Ovary (tissue), 9 donors: ENCODE data around the gene ZNF768. TPM values are rescaled to one million over a fixed set of nuclear protein-coding genes. Genes with fewer than 3 reads are reported as not detected.

ENCODE experiments used
- DNase-seq, 5 donors: peaks; one replicate each; pipeline ENCODE4 v3.0.0-alpha.2; 2019 to 2020
- H3K27ac ChIP-seq, 2 donors: fragments of 200-600 bp; one replicate each; pipeline versions ENCODE4 v1.5.1 to v1.8.0; 2019 to 2022
- H3K27me3 ChIP-seq: fragments of 200-600 bp; one replicate; pipeline ENCODE4 v1.8.0; 2022
- H3K36me3 ChIP-seq: fragments of 200-600 bp; sonication (generic); one replicate; pipeline ENCODE4 v1.5.1; 2019
- H3K4me1 ChIP-seq: one replicate; pipeline ENCODE4 v1.8.1; 2013; ENCODE audit warnings: mild to moderate bottlenecking, moderate library complexity; ENCODE audit not compliant: insufficient read depth
- H3K4me3 ChIP-seq: fragments of 200-600 bp; sonication (generic); one replicate; pipeline ENCODE4 v1.5.1; 2017
- H3K9me3 ChIP-seq, 2 donors: fragments of 200-600 bp in 1 of 2; sonication (generic) in 1 of 2; one replicate each; pipeline versions ENCODE4 v1.5.1 to v1.8.1; 2013 to 2019; ENCODE audit warnings: mild to moderate bottlenecking in 1 of 2, moderate library complexity in 1 of 2
- EP300 ChIP-seq: sonication (generic); formaldehyde crosslinking; IDR thresholded peaks from one replicate; pipeline ENCODE4 v1.6.1; 2017; ENCODE audit warnings: antibody characterized with exemption
- POLR2A ChIP-seq: fragments of 450-650 bp; IDR thresholded peaks from one replicate; pipeline ENCODE4 v1.6.1; 2017; ENCODE audit warnings: antibody characterized with exemption, mild to moderate bottlenecking, moderate library complexity
- WGBS, 3 donors: extraction: QIAGEN DNeasy Blood & Tissue Kit in 1 of 3; methylation state at CpG; one replicate each; pipeline versions ENCODE4 v1.1.5 to v1.1.7; 2013 to 2017; 5-methylcytosine and 5-hydroxymethylcytosine counted together
- intact Hi-C, 4 donors: fragments of 100-400 bp; cut with DNase I; formaldehyde crosslinking; loops; one replicate each; pipeline versions ENCODE4 v1.11.0 to v1.15.1; 2022 to 2023
- polyA plus RNA-seq, 2 donors: library from polyadenylated mRNA; stranded (reverse); fragments of 200-250 nt in 1 of 2; fragments of 350-450 nt in 1 of 2; fragmentation: Illumina TruSeq in 1 of 2; extraction: RNeasy Lipid Tissue Mini Kit (QIAGEN cat#74804) in 1 of 2; gene quantifications; one replicate each; pipeline ENCODE4 v1.2.3, GENCODE V29; 2013 to 2014
- total RNA-seq, 7 donors: library from RNA; depleted of rRNA in 2 of 7; stranded (reverse); fragments of >200 nt in 2 of 7; fragmentation: NEBNext Ultra II Directional in 3 of 7; extraction: Animal tissue kit (Norgen Biotek cat#: 25700) in 3 of 7; gene quantifications; one replicate each; pipeline versions ENCODE4 v1.1.0 to v1.2.4, GENCODE V29; 2016 to 2023
- TF ChIP-seq, protein P1 (sequence below), 3 donors: fragments of 450-650 bp in 2 of 3; fragments of 200-600 bp in 1 of 3; IDR thresholded peaks; one replicate each; pipeline versions ENCODE4 v1.5.1 to v1.8.0; 2016 to 2022; ENCODE audit warnings: antibody characterized with exemption in 3 of 3, mild to moderate bottlenecking in 1 of 3
- donor health status: DM: no; HTN: no; CAD: no; lungs with moderate emphysema.
- donor health status: DM: no; HTN: no; CAD: no.
- donor health status: Bipolar disorder and iron deficiency.
- donor health status: DM: yes; HTN: yes; CAD: no.
- donor health status: DM: no; HTN: no; CAD: no.
- donor health status: DM: yes; HTN: yes; CAD: no.

The ZNF768 gene
- total and polyA plus RNA-seq, 9 donors: 12.4 to 43.2 (median 38.6) TPM

DNA sequence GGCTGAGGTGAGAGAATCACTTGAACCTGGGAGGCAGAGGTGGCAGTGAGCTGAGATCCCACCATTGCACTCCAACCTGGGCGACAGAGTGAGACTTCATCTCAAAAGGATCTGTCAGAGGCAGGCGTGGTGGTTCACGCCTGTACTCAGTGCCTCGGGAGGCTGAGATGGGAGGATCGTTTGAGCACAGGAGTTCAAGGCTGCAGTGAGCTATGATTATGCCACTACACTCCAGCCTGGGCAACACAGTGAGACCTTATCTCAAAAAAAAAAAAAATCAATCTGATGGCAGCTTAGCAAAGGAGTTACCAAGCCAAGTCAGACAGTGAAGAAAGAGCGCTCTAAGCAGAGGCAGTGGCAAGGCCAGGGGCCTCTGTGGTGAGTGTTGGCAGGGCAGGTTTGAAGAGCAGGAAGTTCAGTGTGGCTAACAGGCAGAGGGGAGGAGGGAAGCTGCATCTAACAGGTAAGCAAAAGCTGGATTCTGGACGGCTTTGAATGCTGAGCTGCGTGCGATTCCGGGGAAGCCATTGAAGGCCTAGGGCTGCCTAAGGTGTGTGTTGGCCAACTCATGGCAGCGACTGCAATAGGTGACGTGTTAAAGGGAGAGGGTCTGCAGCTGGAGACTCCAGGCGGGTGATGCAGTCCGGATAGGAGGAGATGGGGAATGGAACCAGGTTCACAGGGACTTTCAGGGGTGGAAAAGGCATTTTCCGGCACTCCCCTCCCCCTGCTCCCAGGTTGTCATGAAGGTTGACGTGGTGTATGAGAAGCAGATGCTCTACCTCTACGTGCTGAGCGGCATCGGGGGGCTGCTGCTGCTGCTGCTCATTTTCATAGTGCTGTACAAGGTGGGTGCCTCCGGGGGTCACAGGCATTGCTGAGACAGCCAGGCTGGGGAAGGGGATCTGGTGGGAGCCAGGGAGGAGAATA, 7.0 kb downstream of the ZNF768 start:
- H3K4me3 ChIP-seq: no peak overlapping the region
- H3K36me3 ChIP-seq: no peaks in the 10 kb centered on the region
- DNase-seq: no peak
- H3K27ac ChIP-seq: no peak overlapping the region
- no peaks in the 10 kb centered on the region for H3K4me1 ChIP-seq
- intact Hi-C loops: loop anchor here in 3 of 4 donors (5.0 to 10.0 kb wide), 3 partner anchors 82 to 435 kb away; partner anchors contain the start of gene DCTPP1 (in 1 of the 3)
- TF ChIP-seq, protein P1, sequence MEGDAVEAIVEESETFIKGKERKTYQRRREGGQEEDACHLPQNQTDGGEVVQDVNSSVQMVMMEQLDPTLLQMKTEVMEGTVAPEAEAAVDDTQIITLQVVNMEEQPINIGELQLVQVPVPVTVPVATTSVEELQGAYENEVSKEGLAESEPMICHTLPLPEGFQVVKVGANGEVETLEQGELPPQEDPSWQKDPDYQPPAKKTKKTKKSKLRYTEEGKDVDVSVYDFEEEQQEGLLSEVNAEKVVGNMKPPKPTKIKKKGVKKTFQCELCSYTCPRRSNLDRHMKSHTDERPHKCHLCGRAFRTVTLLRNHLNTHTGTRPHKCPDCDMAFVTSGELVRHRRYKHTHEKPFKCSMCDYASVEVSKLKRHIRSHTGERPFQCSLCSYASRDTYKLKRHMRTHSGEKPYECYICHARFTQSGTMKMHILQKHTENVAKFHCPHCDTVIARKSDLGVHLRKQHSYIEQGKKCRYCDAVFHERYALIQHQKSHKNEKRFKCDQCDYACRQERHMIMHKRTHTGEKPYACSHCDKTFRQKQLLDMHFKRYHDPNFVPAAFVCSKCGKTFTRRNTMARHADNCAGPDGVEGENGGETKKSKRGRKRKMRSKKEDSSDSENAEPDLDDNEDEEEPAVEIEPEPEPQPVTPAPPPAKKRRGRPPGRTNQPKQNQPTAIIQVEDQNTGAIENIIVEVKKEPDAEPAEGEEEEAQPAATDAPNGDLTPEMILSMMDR (IDR thresholded peaks at IDR 0.05): no peak
- no peak for TF ChIP-seq POLR2A
- no peak for TF ChIP-seq EP300
- WGBS, 3 donors: 80 to 86% (median 81%) methylated on average over 20 of the region's 20 CpGs
- no peaks in the 10 kb centered on the region for H3K27me3 ChIP-seq
- no peaks in the 10 kb centered on the region for H3K9me3 ChIP-seq

DNA sequence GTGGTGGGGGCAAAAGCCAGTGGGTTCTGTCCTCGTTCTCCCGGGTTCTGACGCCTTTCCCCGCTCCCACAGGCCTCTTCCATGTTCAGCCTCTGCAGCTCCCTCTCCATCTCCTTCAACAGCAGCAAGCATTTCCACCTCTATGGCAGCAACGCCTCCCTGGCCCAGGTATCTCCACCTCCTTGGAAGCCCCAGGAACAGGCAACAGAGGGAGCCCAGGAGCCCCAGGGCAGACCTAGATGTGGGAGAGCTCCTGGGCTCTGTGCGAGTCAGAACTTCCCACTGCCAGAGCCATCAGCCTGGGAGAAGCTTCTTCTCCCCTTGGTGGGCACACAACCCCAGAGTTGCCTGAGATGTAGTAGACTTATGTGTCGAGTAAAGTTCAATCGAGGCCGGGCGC, 7.8 kb downstream of the ZNF768 start:
- intact Hi-C loops: no loop called here
- no peak for DNase-seq
- Histone ChIP-seq H3K27ac (no peak overlapping the region), H3K4me1 (no peaks in the 10 kb centered on the region), H3K4me3 (no peak overlapping the region), H3K27me3 (no peaks in the 10 kb centered on the region), H3K9me3 (no peaks in the 10 kb centered on the region), H3K36me3 (no peaks in the 10 kb centered on the region)
- WGBS, 3 donors: 77 to 81% (median 79%) methylated on average over 10 of the region's 10 CpGs
- TF ChIP-seq POLR2A: no peak
- TF ChIP-seq EP300: no peak
- TF ChIP-seq, protein P1 (IDR thresholded peaks at IDR 0.05): no peak

DNA sequence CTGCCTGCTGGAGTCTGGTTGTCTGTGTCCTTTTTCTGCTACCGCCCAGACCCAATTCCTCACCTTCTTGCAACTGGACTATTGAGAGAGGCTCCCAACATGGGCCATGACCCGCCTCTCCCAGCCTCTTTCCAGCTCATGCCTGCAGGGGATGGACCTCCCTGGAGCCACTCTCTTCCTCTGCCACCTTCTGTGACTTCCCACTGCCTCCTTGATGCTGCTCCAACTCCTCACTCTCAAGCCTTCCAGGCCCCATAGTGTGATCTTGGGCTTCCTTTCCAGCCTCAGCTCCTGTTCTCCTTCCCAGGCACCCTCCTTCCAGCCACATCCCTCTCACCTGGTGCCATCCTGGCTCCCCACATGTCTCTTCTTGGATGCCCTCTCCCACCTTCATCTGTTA, 11.1 kb downstream of the ZNF768 start:
- H3K27ac ChIP-seq: no peak overlapping the region
- DNase-seq: no peak
- 76 to 82% (median 76%) methylated on average over 2 of the region's 2 CpGs for WGBS, 3 donors
- H3K4me3 ChIP-seq: no peak overlapping the region
- H3K36me3 ChIP-seq: no peaks in the 10 kb centered on the region
- no peaks in the 10 kb centered on the region for H3K27me3 ChIP-seq
- H3K4me1 ChIP-seq: no peaks in the 10 kb centered on the region
- intact Hi-C loops: no loop called here
- H3K9me3 ChIP-seq: no peaks in the 10 kb centered on the region
- TF ChIP-seq EP300: no peak

DNA sequence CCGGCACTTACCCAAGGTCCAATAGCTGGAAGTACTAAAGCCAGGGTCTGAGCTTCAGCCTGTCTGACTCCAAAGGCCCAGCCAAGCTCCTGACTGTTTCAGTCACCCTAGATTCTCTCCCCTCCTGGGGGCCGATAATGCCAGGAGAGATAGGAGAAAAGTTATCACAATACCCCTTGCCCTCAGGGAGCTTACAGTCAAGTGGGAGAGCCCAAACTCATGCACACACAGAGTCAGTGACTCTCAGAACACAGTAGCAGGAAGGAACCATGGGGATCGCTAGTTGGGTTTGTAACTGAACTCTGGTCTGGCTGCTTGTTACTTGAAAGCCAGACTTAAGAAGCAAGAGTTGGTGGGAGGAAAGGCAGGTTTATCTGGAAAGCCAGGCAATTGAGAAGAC, 14.9 kb downstream of the ZNF768 start:
- Histone ChIP-seq H3K9me3 (no peaks in the 10 kb centered on the region), H3K36me3 (no peaks in the 10 kb centered on the region), H3K4me1 (no peaks in the 10 kb centered on the region), H3K4me3 (no peak overlapping the region), H3K27me3 (no peaks in the 10 kb centered on the region), H3K27ac (no peak overlapping the region)
- no peak for TF ChIP-seq POLR2A
- WGBS, 3 donors: 81 to 90% (median 83%) methylated on average over 3 of the region's 3 CpGs
- intact Hi-C loops: no loop called here
- DNase-seq: no peak

GRCh38 chr16:30510376-30510938, 15.9 kb downstream of the ZNF768 start:
- H3K9me3 ChIP-seq: no peaks in the 10 kb centered on the region
- H3K4me1 ChIP-seq: no peaks in the 10 kb centered on the region
- no peaks in the 10 kb centered on the region for H3K27me3 ChIP-seq
- 42 to 58% (median 51%) methylated on average over 4 of the region's 4 CpGs for WGBS, 3 donors
- TF ChIP-seq POLR2A (no peak), EP300 (no peak)
- TF ChIP-seq, protein P1 (IDR thresholded peaks at IDR 0.05): no peak
- DNase-seq: no peak
- intact Hi-C loops: no loop called here
- H3K4me3 ChIP-seq: no peak overlapping the region
- no peak overlapping the region for H3K27ac ChIP-seq
- no peaks in the 10 kb centered on the region for H3K36me3 ChIP-seq
